Endothelial cell (in vitro differentiated cells): ENCODE results near the gene DCPS. TPM values are rescaled to one million over a fixed set of nuclear protein-coding genes. Genes with fewer than 3 reads are reported as not detected.
"Not testable (repeated sequence)": the region's sequence is repeated elsewhere in the genome, so short reads cannot be mapped to it uniquely, and the experiment has no call there.

Experiments
- DNase-seq: peaks from one replicate; pipeline ENCODE4 v3.0.0; 2021; ENCODE audit warnings: low spot score
- H3K27ac Mint-ChIP-seq: one replicate; pipeline ENCODE4 v1.8.0; 2021; ENCODE audit warnings: mixed read lengths, inconsistent platforms; ENCODE audit not compliant: unreplicated experiment
- H3K27me3 Mint-ChIP-seq: one replicate; pipeline ENCODE4 v1.8.0; 2021; ENCODE audit warnings: mild to moderate bottlenecking, moderate library complexity, mixed read lengths, inconsistent platforms; ENCODE audit not compliant: unreplicated experiment
- H3K36me3 Mint-ChIP-seq: one replicate; pipeline ENCODE4 v1.8.0; 2021; ENCODE audit warnings: mild to moderate bottlenecking, low read depth, mixed read lengths, inconsistent platforms; ENCODE audit not compliant: unreplicated experiment
- H3K4me1 Mint-ChIP-seq: one replicate; pipeline ENCODE4 v1.8.0; 2021; ENCODE audit warnings: mild to moderate bottlenecking, mixed read lengths, inconsistent platforms; ENCODE audit not compliant: unreplicated experiment
- H3K4me3 Mint-ChIP-seq: one replicate; pipeline ENCODE4 v1.8.0; 2021; ENCODE audit warnings: mild to moderate bottlenecking, mixed read lengths, inconsistent platforms; ENCODE audit not compliant: unreplicated experiment
- H3K9me3 Mint-ChIP-seq: one replicate; pipeline ENCODE4 v1.8.0; 2021; ENCODE audit warnings: mixed read lengths, inconsistent platforms; ENCODE audit not compliant: unreplicated experiment
- total RNA-seq: library from RNA; stranded (reverse); fragmentation: NEBNext Ultra II Directional; extraction: Animal tissue kit (Norgen Biotek cat#: 25700); gene quantifications from one replicate; pipeline ENCODE4 v1.2.1, GENCODE V29; 2021; ENCODE audit not compliant: unreplicated experiment
- TF ChIP-seq, protein P1 (sequence below): fragments of 200-600 bp; sonication (generic); IDR thresholded peaks from one replicate; pipeline ENCODE4 v1.5.0; 2021; ENCODE audit warnings: antibody characterized with exemption; ENCODE audit not compliant: unreplicated experiment

The DCPS gene
- total RNA-seq, 1 donor from 2014 or later = 11.3 TPM

- H3K27me3 Mint-ChIP-seq = no peaks in the 10 kb centered on the region
- TF ChIP-seq, protein P1, sequence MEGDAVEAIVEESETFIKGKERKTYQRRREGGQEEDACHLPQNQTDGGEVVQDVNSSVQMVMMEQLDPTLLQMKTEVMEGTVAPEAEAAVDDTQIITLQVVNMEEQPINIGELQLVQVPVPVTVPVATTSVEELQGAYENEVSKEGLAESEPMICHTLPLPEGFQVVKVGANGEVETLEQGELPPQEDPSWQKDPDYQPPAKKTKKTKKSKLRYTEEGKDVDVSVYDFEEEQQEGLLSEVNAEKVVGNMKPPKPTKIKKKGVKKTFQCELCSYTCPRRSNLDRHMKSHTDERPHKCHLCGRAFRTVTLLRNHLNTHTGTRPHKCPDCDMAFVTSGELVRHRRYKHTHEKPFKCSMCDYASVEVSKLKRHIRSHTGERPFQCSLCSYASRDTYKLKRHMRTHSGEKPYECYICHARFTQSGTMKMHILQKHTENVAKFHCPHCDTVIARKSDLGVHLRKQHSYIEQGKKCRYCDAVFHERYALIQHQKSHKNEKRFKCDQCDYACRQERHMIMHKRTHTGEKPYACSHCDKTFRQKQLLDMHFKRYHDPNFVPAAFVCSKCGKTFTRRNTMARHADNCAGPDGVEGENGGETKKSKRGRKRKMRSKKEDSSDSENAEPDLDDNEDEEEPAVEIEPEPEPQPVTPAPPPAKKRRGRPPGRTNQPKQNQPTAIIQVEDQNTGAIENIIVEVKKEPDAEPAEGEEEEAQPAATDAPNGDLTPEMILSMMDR = no peak
- H3K9me3 Mint-ChIP-seq = no peaks in the 10 kb centered on the region
- peaks cover 9% of the 10 kb centered on the region for H3K4me1 Mint-ChIP-seq
- no peaks in the 10 kb centered on the region for H3K36me3 Mint-ChIP-seq
- H3K27ac Mint-ChIP-seq = peak overlapping the region; percentile 11
- H3K4me3 Mint-ChIP-seq = peak overlapping the region; percentile 90
- no peak for DNase-seq
Observed at GRCh38 chr11:126304457-126305075, 706 bp downstream of the DCPS start.

DNA sequence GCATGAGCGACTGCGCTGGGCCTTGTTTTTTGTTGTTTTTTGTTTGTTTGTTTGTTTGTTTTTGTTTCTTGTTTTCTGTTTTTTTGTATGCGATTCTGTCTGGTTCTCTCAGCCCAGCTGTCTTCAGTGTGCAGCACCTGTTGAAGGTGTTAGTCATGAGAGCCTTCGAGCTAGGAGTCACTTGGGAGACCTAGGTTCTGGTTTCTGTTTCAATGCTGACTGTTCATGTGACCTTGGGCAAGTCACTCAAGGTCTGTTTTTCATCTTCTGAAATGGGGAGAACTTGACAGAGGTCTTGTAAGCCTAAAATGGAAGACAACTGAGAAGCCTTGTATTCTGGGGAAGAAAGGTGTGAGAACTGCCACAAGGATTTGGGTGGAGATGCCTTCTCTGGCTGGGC, 1.8 kb downstream of the DCPS start:
- Mint-ChIP-seq H3K27me3 (no peaks in the 10 kb centered on the region), H3K36me3 (no peaks in the 10 kb centered on the region), H3K4me1 (peaks cover 9% of the 10 kb centered on the region), H3K9me3 (no peaks in the 10 kb centered on the region), H3K4me3 (no peak overlapping the region), H3K27ac (no peak overlapping the region)
- DNase-seq = no peak
- TF ChIP-seq, protein P1 = no peak

DNA sequence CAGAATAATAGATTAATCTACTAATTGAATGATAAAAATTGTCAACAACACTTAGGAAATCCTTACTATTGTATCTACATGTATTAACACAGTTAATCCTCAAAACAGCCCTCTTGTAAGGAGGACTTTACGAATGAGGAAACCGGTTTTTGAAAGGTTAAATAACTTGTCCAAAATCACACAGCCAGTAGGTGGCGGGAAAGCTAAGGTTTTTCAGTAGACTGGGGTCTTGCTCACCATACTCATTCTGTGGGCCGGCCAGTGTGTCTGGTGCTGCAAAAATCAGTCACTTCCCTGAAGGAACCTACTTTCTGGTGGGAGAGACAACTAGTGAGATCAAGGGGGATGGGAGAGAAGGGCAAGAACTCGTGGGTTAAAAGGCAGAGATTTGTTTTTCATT, 3.8 kb downstream of the DCPS start:
- Mint-ChIP-seq H3K9me3 (no peaks in the 10 kb centered on the region), H3K4me3 (no peak overlapping the region), H3K27me3 (no peaks in the 10 kb centered on the region), H3K27ac (no peak overlapping the region), H3K4me1 (peaks cover 9% of the 10 kb centered on the region), H3K36me3 (peaks cover 4% of the 10 kb centered on the region)
- TF ChIP-seq, protein P1 = peak; percentile 48
- DNase-seq = peak; percentile 57

DNA sequence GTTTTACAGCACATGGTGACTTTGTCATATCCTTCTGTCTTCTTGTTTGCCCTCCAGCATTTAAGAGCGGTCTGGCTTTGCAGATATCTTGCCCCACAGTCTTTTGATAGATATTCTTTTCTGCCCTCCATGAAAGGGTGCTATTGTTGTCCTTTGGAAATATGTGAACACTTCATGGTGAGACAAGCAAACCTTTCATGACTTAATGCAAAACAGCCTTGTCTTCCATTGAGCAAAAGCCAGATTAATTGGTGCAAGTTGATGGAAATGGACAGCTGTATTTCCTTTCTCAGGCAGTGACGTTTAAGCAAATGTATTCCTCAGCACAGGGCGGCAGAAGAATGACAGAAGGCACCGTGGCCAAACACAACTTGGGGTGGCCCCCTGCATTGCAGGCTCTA, 4.4 kb downstream of the DCPS start:
- Mint-ChIP-seq H3K4me3 (no peak overlapping the region), H3K4me1 (peaks cover 5% of the 10 kb centered on the region), H3K9me3 (no peaks in the 10 kb centered on the region), H3K27ac (no peak overlapping the region), H3K27me3 (no peaks in the 10 kb centered on the region), H3K36me3 (peaks cover 4% of the 10 kb centered on the region)
- TF ChIP-seq, protein P1 = no peak
- DNase-seq = no peak

GRCh38 chr11:126308771-126309170, 4.9 kb downstream of the DCPS start:
- not testable (repeated sequence) for H3K4me1 Mint-ChIP-seq, H3K4me3 Mint-ChIP-seq, H3K27me3 Mint-ChIP-seq, H3K36me3 Mint-ChIP-seq, H3K9me3 Mint-ChIP-seq, H3K27ac Mint-ChIP-seq, DNase-seq
